ENCODE data around the gene CLTB.

CLTB gene

GRCh38 chr5:176350416-176350815 lies 65.9 kb downstream of the CLTB start:
- DNase-seq = no peak

DNA sequence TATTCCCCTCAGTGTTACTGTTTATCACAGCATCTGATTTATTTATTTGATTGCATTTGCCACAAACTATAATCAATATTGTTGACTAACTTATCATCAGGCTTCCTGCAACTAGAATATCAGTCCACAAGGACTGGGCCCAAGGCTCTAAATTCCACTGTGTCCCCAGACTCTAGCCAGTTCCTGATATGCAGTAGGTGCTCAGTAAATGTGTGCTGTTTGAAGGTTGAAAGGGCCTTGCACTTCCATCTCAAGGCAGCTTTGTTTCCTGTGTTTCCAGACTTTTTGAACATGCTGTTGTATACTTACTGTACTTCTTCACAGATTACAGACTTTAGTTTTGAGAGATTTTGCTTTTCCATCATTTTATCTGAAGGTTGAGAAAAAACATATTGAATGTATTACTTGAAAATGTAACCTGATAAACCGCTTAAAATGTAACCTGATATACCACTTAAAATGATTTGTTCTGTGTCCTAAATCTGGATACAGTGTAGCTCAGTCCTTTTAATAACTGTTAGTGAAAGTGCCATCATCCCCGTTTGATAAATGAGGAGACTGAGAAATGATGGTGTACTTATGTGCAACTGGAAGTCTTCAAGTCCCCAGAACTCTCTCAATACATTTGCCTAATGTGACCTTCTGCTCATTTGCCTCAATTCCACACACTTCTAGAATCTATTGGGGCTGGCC lies 73.4 kb downstream of the CLTB start:
- DNase-seq = no peak

Data from SW 1271 (cell line).